Measurements from ENCODE around the gene EXOC6B.
"Not testable (repeated sequence)": the region's sequence is repeated elsewhere in the genome, so short reads cannot be mapped to it uniquely, and the experiment has no call there.

Gene EXOC6B

DNA sequence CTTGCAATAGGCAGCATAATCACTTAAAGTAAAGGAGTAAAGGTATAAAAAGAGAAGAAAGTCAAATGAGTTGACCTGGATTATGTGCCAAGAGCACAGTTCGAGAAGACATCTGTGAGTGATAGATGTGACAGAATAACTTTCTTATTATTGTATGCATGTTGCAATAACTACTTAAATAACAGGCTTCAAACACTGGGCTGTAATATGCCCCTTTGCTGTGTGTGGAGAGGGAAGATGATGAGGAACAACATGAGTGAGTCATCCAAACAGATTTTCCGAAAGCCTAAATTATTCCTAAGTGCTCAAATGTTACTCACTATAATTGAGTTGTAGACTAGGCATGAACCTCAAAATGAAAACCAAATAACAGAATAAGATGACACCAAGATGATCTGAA is 328.1 kb downstream of the EXOC6B start:
- H3K4me1 ChIP-seq (ENCODE audit: insufficient read depth, low read length): no peaks in the 10 kb centered on the region
- no peak overlapping the region for H3K9ac ChIP-seq (ENCODE audit: low read depth, low read length)
- no peaks in the 10 kb centered on the region for H3K36me3 ChIP-seq (ENCODE audit: insufficient read depth, low read length)
- no peaks in the 10 kb centered on the region for H3K9me3 ChIP-seq (ENCODE audit: control insufficient read depth, insufficient read depth, low read length)

DNA sequence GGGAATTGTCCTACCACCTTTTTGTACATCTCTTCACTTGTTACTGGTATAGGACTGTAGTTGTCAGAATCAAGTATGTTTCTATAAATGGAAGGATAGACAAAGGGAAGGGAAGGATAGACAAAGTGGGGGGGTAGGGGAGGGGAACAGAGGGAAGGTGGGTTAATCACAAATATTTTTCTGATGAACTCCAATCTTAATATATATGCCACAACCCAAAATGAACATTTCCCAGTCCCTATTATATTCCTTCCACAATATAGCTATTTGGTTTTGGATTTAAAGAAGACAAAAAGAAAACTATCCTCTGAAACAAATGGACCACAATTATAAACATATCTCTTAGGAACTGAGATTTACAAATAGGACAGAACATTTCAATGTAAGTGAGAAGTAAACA is 329.4 kb downstream of the EXOC6B start:
- H3K4me1 ChIP-seq (ENCODE audit: insufficient read depth, low read length): no peaks in the 10 kb centered on the region
- no peaks in the 10 kb centered on the region for H3K9me3 ChIP-seq (ENCODE audit: control insufficient read depth, insufficient read depth, low read length)
- no peaks in the 10 kb centered on the region for H3K36me3 ChIP-seq (ENCODE audit: insufficient read depth, low read length)
- no peak overlapping the region for H3K9ac ChIP-seq (ENCODE audit: low read depth, low read length)

DNA sequence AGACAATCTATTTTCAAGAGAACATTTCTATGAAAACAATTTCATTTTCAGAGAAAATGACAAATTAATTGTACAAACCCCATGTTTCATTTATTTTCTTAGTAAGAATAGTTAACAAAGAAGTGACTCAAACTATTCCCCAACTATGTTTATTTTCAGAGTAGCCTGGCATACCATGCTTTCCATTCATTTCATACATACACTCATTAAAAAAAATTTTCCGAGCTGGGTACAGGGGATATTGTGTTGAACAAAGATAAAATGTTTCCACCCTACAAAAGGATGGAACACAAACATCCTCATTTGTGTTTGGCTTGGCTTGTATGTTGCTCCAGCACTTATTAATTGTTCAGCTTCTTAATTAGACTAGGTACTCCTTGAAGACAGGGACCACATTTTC is 331.4 kb downstream of the EXOC6B start:
- Histone ChIP-seq H3K36me3 (ENCODE audit: insufficient read depth, low read length) (no peaks in the 10 kb centered on the region; the same call in 1 of the 2 replicates), H3K4me1 (ENCODE audit: insufficient read depth, low read length) (no peaks in the 10 kb centered on the region)

DNA sequence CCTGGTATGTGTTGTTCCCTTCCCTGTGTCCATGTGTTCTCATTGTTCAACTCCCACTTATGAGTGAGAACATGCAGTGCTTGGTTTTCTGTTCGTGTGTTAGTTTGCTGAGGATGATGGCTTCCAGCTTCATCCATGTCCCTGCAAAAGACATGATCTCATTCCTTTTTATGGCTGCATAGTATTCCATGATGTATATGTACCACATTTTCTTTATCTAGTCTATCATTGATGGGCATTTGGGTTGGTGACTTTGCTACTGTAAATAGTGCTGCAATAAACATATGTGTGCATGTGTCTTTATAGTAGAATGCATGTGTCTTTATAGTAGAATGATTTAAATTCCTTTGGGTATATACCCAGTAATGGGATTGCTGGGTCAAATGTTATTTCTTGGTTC is 341.2 kb downstream of the EXOC6B start:
- not testable (repeated sequence) for H3K9ac ChIP-seq (ENCODE audit: low read depth, low read length); H3K9me3 ChIP-seq (ENCODE audit: control insufficient read depth, insufficient read depth, low read length); H3K36me3 ChIP-seq (ENCODE audit: insufficient read depth, low read length); H3K4me1 ChIP-seq (ENCODE audit: insufficient read depth, low read length)

More for the DNA sequence above, 331.4 kb downstream of the EXOC6B start:
- H3K9ac ChIP-seq (ENCODE audit: low read depth, low read length): no peak overlapping the region
- H3K9me3 ChIP-seq (ENCODE audit: control insufficient read depth, insufficient read depth, low read length): no peaks in the 10 kb centered on the region

DNA sequence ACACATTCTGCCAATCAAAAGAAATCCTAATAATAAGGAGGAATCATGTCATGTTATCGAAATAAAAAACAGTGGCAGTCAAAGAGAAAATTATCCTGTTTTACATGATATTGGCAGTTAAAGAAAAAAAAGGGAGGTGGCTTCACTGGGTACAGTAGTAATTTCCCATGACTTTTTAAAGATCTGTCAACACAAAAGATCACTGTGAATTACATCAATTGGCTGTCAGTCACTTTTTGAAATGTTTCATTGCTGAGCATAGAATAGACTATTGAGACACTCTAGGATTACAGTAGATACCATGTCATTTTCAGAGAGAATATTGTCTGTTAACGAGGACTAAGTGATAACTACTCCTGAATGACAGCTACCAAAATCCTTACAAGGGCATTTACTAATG is 342.5 kb downstream of the EXOC6B start:
- Histone ChIP-seq H3K36me3 (ENCODE audit: insufficient read depth, low read length) (no peaks in the 10 kb centered on the region), H3K9me3 (ENCODE audit: control insufficient read depth, insufficient read depth, low read length) (no peaks in the 10 kb centered on the region; the same call in 1 of the 2 replicates), H3K4me1 (ENCODE audit: insufficient read depth, low read length) (no peaks in the 10 kb centered on the region), H3K9ac (ENCODE audit: low read depth, low read length) (no peak overlapping the region)

DNA sequence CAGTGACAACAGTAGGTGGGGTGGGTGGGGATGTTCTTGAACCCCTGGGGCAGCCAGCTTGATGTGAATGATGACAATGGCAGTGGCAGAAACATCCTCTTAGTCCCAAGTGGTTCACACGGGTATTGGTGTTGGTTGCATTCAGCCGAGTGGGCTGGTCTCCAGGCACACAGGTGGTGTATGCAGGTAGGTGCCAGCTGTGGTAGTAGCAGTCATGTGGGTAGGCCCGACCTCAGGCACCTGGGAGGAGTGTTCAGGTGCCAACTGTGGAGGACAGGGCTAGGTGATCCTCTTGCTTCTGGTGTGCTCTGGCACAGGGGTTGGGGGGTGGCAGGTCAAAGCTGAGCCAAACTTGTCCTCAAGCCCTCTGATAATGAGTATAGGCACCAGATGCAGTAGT is 350.6 kb downstream of the EXOC6B start:
- H3K36me3 ChIP-seq (ENCODE audit: insufficient read depth, low read length): 0 out of 2 replicates have a peak, but pooled peaks cover 3% of the 10 kb centered on the region
- no peak overlapping the region for H3K9ac ChIP-seq (ENCODE audit: low read depth, low read length)
- H3K4me1 ChIP-seq (ENCODE audit: insufficient read depth, low read length): no peaks in the 10 kb centered on the region
- H3K9me3 ChIP-seq (ENCODE audit: control insufficient read depth, insufficient read depth, low read length): no peaks in the 10 kb centered on the region

DNA sequence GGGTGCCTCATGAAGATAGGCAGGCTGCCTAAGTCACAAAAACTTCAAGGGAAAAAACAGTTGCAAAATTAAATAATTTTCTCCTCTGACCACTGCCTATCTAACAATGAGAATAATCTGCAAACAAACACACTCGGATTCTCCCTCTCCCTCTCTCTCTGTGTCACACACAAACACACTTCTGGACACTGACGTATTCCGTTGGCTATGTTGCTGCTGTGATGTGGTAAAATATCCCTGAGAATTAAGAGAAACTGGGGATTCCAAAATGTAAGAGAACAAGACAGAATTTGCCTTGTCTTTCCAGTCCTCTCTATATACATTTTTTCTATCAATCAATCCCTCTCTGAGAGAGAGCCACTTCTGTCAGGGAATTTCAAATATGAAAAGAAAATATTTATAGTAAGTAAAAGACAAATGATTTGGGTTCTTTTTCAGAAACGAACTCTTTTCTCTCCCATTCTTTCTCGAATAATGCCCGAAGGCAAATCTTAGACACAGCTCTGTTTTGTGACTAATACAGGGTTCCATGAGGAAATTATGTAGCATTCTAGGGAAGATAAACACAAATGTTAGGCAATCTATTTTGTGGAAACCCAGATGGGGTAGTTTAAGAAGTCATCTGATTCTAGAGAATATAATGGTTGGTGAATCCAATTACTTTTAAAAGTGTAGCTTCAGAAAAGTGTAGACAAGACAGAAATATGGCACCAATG is 367.9 kb downstream of the EXOC6B start:
- Histone ChIP-seq H3K9me3 (ENCODE audit: control insufficient read depth, insufficient read depth, low read length) (peaks cover 5% of the 10 kb centered on the region; the same call in 1 of the 2 replicates), H3K4me1 (ENCODE audit: insufficient read depth, low read length) (0 out of 2 replicates have a peak, but pooled peaks cover 4% of the 10 kb centered on the region), H3K36me3 (ENCODE audit: insufficient read depth, low read length) (no peaks in the 10 kb centered on the region), H3K9ac (ENCODE audit: low read depth, low read length) (no peak overlapping the region)

DNA sequence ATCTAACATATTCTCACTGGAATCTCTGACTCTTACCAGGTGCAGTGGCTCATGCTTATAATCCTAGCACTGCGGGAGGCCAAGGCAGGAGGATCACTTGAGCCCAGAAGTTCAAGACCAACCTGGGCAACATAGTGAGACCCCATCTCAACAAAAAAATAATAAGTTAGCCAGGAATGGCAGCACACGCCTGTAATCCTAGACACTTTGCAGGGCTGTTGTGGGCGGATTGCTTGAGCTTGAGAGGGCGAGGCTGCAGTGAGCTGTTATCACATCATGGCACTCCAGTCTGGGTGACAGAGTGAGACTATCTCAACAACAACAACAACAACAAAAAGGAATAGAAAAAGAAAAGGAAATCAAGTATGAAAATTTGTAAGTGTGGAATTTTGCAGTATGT is 371.6 kb downstream of the EXOC6B start:
- Histone ChIP-seq H3K4me1 (ENCODE audit: insufficient read depth, low read length) (0 out of 2 replicates have a peak, but pooled peaks cover 4% of the 10 kb centered on the region), H3K9ac (ENCODE audit: low read depth, low read length) (no peak overlapping the region), H3K9me3 (ENCODE audit: control insufficient read depth, insufficient read depth, low read length) (no peaks in the 10 kb centered on the region), H3K36me3 (ENCODE audit: insufficient read depth, low read length) (no peaks in the 10 kb centered on the region)

DNA sequence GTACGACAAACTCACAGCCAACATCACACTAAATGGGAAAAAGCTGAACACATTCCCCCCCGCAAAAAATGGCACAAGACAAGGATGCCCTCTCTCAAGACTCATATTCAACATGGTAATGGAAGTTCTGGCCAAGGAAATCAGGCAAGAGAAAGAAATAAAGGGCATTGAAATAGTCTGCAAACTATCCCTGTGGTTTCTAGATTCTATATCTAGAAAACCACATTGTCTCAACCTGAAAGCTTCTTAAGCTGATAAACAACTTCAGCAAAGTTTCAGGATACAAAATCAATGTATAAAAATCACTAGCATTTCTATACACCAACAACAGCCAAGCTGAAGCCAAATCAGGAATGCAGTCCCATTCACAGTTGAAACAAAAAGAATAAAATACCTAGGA is 383.6 kb downstream of the EXOC6B start:
- peaks cover 10% of the 10 kb centered on the region for H3K9me3 ChIP-seq (ENCODE audit: control insufficient read depth, insufficient read depth, low read length)
- H3K4me1 ChIP-seq (ENCODE audit: insufficient read depth, low read length): no peaks in the 10 kb centered on the region
- H3K9ac ChIP-seq (ENCODE audit: low read depth, low read length): no peak overlapping the region
- no peaks in the 10 kb centered on the region for H3K36me3 ChIP-seq (ENCODE audit: insufficient read depth, low read length)

DNA sequence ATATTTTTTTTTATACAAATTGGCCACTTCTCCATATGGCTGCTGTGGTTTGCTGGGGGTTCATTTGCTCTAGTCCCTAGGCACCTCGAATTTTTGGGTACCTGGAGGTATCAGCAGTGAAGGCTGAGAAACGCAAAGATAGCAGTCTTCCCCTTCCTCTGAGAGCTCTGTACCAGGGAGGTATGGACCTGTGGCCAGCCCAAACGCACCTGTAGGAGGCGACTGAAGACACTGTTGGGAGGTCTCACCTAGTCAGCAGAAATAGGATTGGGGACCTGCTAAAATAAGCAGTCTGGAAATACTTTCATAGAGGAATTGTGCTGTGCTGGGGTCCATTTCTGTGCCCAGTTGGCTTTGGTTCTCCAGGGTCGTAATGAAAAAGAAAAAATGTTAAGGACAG is 385.9 kb downstream of the EXOC6B start:
- H3K36me3 ChIP-seq (ENCODE audit: insufficient read depth, low read length): no peaks in the 10 kb centered on the region
- H3K4me1 ChIP-seq (ENCODE audit: insufficient read depth, low read length): no peaks in the 10 kb centered on the region
- peaks cover 6% of the 10 kb centered on the region for H3K9me3 ChIP-seq (ENCODE audit: control insufficient read depth, insufficient read depth, low read length)
- no peak overlapping the region for H3K9ac ChIP-seq (ENCODE audit: low read depth, low read length)

DNA sequence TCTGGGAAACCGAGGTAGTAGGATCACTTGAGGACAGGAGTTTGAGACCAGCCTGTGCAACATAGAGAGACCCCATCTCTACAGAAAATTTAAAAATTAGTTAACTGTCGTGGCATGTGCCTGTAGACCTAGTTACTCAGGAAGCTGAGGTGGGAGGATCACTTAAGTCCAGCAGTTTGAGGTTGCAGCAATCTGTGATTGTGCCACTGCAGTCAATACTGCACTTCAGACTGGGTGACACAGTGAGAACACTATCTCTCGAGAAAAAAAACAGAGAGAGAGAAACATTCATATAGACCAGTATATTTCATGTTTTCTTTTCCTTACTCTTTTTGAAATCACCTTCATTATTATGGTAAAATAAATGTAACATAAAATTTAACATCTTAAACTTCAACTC is 387.5 kb downstream of the EXOC6B start:
- Histone ChIP-seq H3K9ac (ENCODE audit: low read depth, low read length) (no peak overlapping the region), H3K9me3 (ENCODE audit: control insufficient read depth, insufficient read depth, low read length) (no peaks in the 10 kb centered on the region; the same call in 1 of the 2 replicates), H3K36me3 (ENCODE audit: insufficient read depth, low read length) (no peaks in the 10 kb centered on the region), H3K4me1 (ENCODE audit: insufficient read depth, low read length) (no peaks in the 10 kb centered on the region)

DNA sequence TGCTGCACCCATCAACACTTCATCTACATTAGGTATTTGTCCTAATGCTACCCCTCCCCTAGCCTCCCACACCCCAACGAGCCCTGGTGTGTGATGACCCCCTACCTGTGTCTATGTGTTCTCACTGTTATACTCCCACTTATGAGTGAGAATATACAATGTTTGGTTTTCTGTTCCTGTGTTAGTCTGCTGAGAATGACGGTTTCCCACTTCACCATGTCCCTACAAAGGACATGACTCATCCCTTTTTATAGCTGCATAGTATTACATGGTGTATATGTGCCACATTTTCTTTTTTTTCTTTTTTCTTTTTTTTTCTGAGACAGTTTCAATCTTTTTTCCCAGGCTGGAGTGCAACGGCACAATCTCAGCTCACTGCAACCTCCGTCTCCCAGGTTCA is 394.1 kb downstream of the EXOC6B start:
- Histone ChIP-seq H3K9me3 (ENCODE audit: control insufficient read depth, insufficient read depth, low read length) (no peaks in the 10 kb centered on the region), H3K4me1 (ENCODE audit: insufficient read depth, low read length) (no peaks in the 10 kb centered on the region)

DNA sequence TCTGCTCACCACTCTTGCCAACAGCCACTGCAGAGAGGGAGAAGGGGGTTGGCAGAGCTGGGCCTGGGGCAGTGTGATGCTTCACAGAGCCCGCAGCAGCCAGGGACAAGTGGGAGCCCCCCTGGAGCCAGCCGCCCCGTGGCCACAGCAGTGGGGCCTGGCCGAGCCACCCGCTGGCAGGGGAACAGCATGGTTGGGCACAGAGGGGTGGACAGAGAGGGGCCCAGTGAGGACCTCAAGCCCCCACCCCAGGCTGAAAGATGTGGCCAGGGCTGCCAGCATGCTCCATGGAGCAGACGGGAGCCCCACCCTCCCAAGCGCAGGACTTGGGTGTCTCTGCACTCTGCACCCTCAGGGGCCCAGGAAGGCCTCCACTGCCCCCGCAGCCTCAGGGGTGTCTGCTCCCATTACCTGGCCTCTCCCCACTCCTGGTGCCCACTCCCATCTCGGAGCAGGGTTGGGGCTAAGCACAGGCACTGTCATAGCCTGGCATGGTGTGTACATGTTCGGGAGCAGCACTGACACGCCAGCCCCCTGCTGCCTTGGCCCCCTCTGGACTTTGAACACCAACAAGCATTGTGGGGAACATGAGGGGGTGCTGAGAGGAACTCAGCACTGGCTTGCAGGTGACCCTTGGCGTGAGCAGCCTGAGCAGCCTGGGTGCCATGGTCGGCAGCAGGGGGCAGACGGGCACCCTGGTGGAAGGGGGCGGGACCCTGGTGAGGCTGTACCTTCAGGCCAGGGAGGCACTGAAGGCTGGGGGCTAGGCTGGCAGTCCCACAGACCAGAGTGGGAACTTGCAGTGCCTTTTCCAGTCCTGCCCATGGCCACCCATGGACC is 398.6 kb downstream of the EXOC6B start:
- H3K4me1 ChIP-seq (ENCODE audit: insufficient read depth, low read length): no peaks in the 10 kb centered on the region

More for the DNA sequence above, 394.1 kb downstream of the EXOC6B start:
- Histone ChIP-seq H3K9ac (ENCODE audit: low read depth, low read length) (no peak overlapping the region), H3K36me3 (ENCODE audit: insufficient read depth, low read length) (no peaks in the 10 kb centered on the region)

DNA sequence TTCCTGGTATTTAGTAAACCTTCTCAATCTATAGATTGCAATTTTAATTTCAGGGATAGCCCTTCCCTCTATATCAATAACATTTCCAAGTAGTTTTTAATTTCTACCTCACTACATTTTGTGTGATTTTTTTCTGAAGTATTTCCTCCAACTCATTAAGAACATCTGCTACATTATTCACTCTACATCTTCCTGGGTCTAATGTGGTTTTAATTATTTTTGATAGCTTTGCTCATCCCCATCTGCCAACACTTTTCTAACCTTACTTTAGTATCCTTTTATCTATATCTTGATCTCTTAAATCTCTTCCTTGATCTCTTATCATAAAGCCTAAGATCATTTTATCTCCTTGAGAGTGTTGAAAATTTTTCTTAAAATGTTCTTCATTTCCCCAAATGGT is 399.8 kb downstream of the EXOC6B start:
- no peaks in the 10 kb centered on the region for H3K36me3 ChIP-seq (ENCODE audit: insufficient read depth, low read length)
- H3K4me1 ChIP-seq (ENCODE audit: insufficient read depth, low read length): no peaks in the 10 kb centered on the region
- no peaks in the 10 kb centered on the region for H3K9me3 ChIP-seq (ENCODE audit: control insufficient read depth, insufficient read depth, low read length)
- no peak overlapping the region for H3K9ac ChIP-seq (ENCODE audit: low read depth, low read length)

More for the DNA sequence above, 398.6 kb downstream of the EXOC6B start:
- H3K9me3 ChIP-seq (ENCODE audit: control insufficient read depth, insufficient read depth, low read length): no peaks in the 10 kb centered on the region
- H3K9ac ChIP-seq (ENCODE audit: low read depth, low read length): no peak overlapping the region
- no peaks in the 10 kb centered on the region for H3K36me3 ChIP-seq (ENCODE audit: insufficient read depth, low read length)

DNA sequence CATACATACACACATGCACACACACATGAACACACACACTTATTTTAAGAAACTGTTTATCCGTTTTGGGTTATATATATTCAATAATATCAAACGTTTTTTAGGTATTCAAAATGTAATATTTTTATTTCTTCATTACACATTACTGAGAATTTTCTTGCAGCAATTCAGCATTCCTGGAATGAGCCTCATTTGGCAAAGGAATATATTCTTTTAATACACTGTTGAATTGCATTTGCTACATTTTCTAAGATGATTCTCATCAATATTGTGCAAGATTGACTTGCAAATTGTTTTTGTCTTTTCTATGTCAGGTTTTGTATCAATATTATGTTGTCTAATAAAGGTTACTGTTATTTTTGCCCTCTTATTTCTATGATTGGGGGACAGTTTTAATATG is 402.1 kb downstream of the EXOC6B start:
- H3K9ac ChIP-seq (ENCODE audit: low read depth, low read length): no peak overlapping the region
- H3K9me3 ChIP-seq (ENCODE audit: control insufficient read depth, insufficient read depth, low read length): no peaks in the 10 kb centered on the region
- H3K4me1 ChIP-seq (ENCODE audit: insufficient read depth, low read length): no peaks in the 10 kb centered on the region
- no peaks in the 10 kb centered on the region for H3K36me3 ChIP-seq (ENCODE audit: insufficient read depth, low read length)
